Putamen (tissue), 1 donor: ENCODE data around the gene MYOF.
A peak's percentile ranks its signal among the peaks of the same experiment; 100 is the strongest.
"Not testable (repeated sequence)": the region's sequence is repeated elsewhere in the genome, so short reads cannot be mapped to it uniquely, and the experiment has no call there.

Experiments used
- DNase-seq: peaks from one replicate; pipeline ENCODE4 v3.0.0-alpha.2; 2016; ENCODE audit warnings: low spot score

The MYOF gene

GRCh38 chr10:93385345-93385744 is 96.8 kb downstream of the MYOF start:
- no peak for DNase-seq

DNA sequence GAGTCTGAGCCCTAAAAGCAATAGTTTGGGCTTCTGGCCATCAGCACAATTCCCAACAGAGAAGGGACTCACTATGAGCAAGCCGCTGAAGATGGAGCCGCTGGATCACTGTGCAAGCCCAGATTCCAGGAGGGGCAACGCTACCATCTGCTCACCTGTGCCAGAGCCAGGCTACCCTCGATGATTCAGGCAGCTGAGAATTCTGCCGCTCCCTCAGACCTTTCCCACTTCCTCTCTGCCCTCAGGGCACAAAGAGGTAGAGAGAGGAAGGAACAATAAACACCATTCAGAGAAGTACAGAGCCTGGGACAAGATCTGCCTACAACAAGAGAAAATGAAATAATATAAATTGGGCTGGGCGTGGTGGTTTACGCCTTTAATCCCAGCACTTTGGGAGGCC is 98.1 kb downstream of the MYOF start:
- no peak for DNase-seq

GRCh38 chr10:93383562-93383981 is 98.6 kb downstream of the MYOF start:
- DNase-seq: no peak

DNA sequence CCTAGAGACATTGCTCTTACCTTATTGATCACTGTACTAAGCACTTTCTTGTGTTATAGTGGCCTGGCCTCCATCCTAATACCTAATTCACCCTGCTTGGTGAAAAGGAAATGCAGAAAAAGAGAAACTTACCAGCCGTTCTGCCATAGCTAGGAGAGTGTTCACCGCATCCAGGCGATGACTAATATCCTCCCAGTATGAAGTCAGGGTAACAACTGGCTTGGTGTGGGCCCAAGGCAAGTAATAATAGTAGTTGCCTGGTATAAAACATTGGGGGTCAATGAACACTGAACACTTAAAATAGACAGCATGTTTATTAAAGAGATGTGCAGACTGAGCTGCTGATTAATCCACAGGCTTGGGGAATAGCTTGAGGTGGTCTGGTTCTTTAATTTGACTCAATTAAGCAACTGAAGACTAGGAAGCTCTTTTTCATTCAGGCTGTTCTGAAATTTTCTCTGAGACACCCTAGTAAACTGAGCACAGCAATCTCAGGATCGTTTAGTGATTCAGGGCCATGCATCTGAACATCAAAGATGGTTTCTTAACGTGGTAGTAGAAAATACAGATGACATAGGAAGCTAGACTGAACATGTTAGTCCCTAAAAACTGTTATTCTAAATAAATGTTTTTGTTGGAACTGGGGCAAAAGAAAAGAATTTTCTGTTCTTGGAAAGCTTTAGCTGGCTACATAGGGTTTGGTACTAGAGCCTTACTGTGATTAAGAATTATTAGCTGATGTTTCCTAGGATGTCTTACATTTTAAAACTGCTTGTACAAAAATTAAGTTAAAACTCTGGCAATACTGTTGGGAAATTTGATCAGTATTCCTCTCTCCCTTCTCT is 102.2 kb downstream of the MYOF start:
- no peak for DNase-seq

DNA sequence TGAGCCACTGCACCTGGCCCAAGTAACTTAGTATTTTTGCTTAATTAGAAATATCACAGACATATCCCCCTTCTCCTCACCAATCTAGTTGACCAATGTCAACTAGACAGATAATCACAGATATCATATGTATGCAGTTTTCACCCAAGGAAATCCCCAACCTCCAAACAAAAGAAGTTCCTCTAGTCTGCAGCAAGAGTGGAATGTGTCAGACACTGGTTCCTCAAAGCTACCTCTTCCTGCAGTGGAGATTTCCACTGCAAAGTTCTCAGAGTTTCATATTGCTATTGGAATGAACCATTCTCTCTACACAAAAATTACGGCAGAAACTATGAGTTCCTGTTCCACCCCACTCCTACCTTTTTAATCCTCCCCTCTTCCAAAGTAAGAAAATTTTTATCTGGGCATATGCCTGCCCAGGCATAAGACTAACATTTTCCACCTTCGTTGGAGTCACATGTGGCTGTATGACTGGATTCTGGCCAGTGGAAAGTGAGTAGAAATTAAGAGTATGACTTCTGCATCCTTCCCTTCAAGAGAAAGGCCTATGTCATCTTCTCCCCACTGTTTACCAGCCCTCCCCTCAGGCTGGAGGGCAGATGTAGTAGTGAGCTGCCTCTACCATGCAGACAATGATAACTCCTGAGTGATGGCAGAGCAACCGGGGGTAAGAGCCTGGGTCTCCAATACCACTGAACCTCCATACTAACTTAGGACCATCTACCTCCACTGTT is 103.0 kb downstream of the MYOF start:
- no peak for DNase-seq

- no peak for DNase-seq
These were observed 104.1 kb downstream of the MYOF start for GRCh38 chr10:93378039-93378438.

GRCh38 chr10:93376372-93377293 is 105.5 kb downstream of the MYOF start:
- peak; percentile 58 for DNase-seq

GRCh38 chr10:93370961-93371360 is 111.2 kb downstream of the MYOF start:
- no peak for DNase-seq

DNA sequence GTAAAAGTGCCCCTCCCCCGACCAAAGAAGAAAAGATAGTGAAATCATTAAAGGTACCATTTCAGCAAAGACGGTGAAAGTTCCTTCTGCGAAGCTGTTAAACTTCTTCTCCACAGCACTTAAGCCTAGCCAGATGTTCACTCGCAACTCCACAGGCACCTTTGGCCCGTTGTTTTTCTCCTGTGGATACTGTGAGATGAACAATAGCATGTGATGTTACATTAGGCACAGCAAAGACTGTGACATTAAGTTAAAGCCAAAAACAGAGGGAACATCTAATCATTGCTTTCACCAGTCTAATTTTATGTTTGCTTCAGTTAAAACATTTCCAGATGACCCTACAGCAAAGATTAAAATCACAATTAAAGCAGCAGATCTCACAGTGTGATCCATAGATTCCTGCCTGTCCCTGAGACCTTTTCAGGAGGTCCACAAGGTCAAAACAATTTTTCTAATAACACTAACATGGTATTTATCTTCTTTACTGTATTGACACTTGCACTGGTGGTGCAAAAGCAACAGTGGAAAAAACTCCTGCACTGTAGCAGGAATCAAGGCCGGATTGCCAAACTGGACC is 112.5 kb downstream of the MYOF start:
- no peak for DNase-seq

- no peak for DNase-seq
These were observed 113.9 kb downstream of the MYOF start for GRCh38 chr10:93368210-93368609.

DNA sequence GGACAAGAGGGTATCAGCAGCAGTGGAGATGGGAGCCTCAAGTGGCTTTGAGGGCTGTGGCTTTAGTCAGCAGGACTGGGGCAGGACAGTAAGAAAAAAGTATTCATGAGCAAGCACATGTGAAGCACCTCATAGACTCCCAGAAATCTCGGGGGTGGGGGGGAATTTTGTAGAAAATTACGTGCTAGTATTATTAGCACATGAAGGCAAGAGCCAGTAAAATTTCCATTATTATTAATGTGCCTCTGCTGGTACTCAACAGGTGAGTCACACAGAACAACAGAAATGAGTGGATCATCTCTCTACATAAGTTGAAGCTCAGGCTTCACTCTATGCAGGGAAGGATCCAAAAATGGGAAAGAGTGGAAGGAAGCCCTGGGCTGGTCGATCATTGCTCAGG is 114.5 kb downstream of the MYOF start:
- no peak for DNase-seq

DNA sequence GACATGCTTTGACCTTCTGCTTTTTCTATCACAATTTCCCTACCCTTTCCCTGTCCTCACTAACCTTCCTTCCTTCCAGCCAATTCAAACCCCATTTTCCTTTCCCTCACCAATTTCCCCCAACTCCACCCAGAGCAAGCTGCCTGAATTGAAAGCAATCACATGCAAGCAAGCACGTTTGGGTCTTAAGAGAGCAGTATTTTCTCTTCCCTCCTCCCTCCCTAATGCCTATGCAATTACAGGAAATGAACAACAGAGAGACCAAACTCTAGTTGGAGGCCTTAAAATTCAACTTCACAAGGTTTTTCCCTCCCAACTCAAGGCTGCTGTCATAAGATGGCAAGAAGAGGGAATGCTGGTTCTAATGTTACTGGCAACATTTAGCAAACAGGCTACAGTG is 117.2 kb downstream of the MYOF start:
- no peak for DNase-seq

- DNase-seq: no peak
These were observed 118.1 kb downstream of the MYOF start for GRCh38 chr10:93363891-93364648.

- not testable (repeated sequence) for DNase-seq
These were observed 123.7 kb downstream of the MYOF start for GRCh38 chr10:93358398-93358797.

DNA sequence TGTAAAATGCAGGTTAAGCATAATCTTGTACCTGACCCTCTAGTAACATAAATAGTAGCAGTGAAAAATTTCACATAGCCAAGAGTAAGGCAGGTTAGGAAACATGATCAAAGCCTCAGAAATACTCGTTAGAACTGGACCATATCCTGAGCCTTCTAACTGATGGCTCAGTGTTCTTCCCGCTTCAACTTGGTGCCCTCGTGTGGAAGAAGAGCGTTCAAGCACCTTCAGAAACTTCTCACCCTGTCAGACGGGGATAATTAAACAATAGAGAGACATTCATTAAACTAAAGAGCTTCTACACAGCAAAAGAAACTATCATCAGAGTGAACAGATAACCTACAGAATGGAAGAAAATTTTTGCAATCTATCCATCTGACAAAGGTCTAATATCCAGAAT is 124.5 kb downstream of the MYOF start:
- DNase-seq: no peak

DNA sequence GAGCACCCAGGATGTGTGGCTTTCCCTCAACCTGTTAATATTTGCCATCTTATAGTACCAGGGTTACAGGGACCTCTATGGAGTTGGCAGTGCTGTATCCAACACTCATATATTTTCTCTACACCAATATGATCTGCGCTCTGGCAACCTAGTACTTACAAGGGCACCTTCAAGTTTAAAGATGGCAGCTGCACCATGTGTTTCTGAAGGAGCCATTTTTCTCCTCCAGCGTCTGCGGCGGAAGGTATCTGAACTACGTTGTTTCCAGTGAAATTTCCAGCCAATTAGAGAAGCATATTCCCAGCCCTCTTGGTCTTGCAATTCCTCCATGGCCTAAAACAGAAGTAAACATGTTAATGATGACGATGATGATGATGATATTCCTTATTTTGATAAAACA is 125.6 kb downstream of the MYOF start:
- DNase-seq: no peak

- DNase-seq: no peak
These were observed 129.3 kb downstream of the MYOF start for GRCh38 chr10:93352638-93353383.

GRCh38 chr10:93346694-93347093 is 135.4 kb downstream of the MYOF start:
- DNase-seq: peak; percentile 17

DNA sequence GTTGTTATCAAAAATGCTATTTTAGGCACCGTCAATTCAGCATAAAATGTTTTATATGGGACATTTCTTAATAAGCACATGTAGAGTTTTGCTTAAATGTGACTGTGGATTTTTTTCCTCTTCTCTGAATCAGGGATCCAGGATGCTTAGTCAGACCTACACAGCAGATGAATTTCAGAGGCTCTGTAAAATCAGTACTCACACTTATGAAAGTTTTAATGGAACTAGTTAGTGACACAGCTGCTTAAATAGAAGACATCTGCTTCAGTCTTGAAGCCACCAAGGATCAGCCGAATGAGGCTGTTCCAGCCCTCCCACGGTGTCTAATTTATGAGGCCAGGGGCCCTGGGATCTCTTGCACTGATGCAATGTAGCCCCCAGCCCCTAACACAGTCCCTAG is 136.0 kb downstream of the MYOF start:
- DNase-seq: no peak

DNA sequence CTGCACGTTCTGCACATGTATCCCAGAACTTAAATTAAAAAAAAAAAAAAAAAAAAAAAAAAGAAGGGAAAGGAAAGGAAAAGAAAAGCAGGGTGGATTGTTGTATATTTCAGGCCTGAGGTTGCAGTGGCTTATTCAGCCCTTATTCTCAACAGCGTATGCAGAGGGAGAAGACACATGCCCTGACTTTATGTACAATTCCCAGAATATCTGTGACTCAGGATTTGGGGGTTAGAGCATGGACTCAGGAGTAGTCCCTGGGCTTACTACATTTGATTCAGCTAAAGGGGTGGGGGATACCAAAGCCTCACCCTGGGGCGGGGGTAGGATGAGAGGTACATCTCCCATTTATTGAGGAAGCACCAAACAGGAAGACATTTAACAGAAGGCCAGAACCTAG is 137.4 kb downstream of the MYOF start:
- no peak for DNase-seq

GRCh38 chr10:93342921-93343320 is 139.2 kb downstream of the MYOF start:
- no peak for DNase-seq
